ENCODE measurements around the gene SYCE1. TPM values are rescaled to one million over a fixed set of nuclear protein-coding genes. Genes with fewer than 3 reads are reported as not detected.
"Not testable (repeated sequence)": the region's sequence is repeated elsewhere in the genome, so short reads cannot be mapped to it uniquely, and the experiment has no call there.

Gene SYCE1
- total and polyA plus RNA-seq, 2 experiments from 2014 or later: 0.53 TPM; not detected in 1

DNA sequence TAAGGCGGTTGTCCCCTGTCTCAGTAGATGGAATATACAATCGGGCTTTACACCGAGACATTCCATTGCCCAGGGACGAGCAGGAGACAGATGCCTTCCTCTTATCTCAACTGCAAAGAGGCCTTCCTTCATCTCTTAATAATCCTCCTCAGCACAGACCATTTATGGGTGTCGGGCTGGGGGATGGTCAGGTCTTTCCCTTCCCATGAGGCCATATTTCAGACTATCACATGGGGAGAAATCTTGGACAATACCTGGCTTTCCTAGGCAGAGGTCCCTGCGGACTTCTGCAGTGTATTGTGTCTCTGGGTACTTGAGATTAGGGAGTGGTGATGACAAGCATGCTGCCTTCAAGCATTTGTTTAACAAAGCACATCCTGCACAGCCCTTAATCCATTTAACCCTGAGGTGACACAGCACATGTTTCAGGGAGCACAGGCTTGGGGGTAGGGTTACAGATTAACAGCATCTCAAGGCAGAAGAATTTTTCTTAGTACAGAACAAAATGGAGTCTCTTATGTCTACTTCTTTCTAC lies 23.9 kb downstream of the SYCE1 start:
- not testable (repeated sequence) for H4K20me1 ChIP-seq (replicated peaks; ENCODE audit: insufficient read depth)
- peaks cover 51% of the 10 kb centered on the region for H3K9me3 Mint-ChIP-seq
- peaks cover 16% of the 10 kb centered on the region for H3K4me1 Mint-ChIP-seq

GRCh38 chr10:133537546-133538545 lies 27.5 kb downstream of the SYCE1 start:
- Histone ChIP-seq H3K4me1 (ENCODE audit: insufficient read depth) (peaks cover 9% of the 10 kb centered on the region), H3K36me3 (ENCODE audit: insufficient read depth) (no peaks in the 10 kb centered on the region), H3K4me3 (no peak overlapping the region), H4K20me1 (replicated peaks; ENCODE audit: insufficient read depth) (no peaks in the 10 kb centered on the region), H3K27me3 (ENCODE audit: insufficient read depth) (no peaks in the 10 kb centered on the region), H3K4me2 (no peak overlapping the region), H3K27ac (ENCODE audit: low read depth) (no peak overlapping the region), H3K79me2 (replicated peaks; ENCODE audit: insufficient read depth) (no peaks in the 10 kb centered on the region), H3F3A (replicated peaks; ENCODE audit: low read depth) (no peaks in the 10 kb centered on the region), H2AFZ (no peak overlapping the region), H3K9me2 (ENCODE audit: insufficient read depth) (no peaks in the 10 kb centered on the region; the same call in 1 of the 2 replicates)
- no peak for DNase-seq (ENCODE audit: low spot score)
- no peak overlapping the region for H3K4me3 Mint-ChIP-seq
- H3K27me3 Mint-ChIP-seq (ENCODE audit: insufficient read depth, low read depth, poor library complexity): peaks cover 7% of the 10 kb centered on the region
- ATAC-seq: no peak
- H3K27ac Mint-ChIP-seq: no peak overlapping the region
- H3K36me3 Mint-ChIP-seq (ENCODE audit: low read depth): no peaks in the 10 kb centered on the region
- H3K4me1 Mint-ChIP-seq: peaks cover 13% of the 10 kb centered on the region
- no peak for TF ChIP-seq STAT1 (IDR thresholded peaks at IDR 0.05; ENCODE audit: unreplicated experiment)
- TF ChIP-seq ETS1 (IDR thresholded peaks at IDR 0.05): no peak
- TF ChIP-seq EZH2phosphoT487 (IDR thresholded peaks at IDR 0.05; ENCODE audit: unreplicated experiment): no peak
- TF ChIP-seq POLR2AphosphoS5 (IDR thresholded peaks at IDR 0.05; ENCODE audit: low read depth): no peak
- TF ChIP-seq, protein P1, sequence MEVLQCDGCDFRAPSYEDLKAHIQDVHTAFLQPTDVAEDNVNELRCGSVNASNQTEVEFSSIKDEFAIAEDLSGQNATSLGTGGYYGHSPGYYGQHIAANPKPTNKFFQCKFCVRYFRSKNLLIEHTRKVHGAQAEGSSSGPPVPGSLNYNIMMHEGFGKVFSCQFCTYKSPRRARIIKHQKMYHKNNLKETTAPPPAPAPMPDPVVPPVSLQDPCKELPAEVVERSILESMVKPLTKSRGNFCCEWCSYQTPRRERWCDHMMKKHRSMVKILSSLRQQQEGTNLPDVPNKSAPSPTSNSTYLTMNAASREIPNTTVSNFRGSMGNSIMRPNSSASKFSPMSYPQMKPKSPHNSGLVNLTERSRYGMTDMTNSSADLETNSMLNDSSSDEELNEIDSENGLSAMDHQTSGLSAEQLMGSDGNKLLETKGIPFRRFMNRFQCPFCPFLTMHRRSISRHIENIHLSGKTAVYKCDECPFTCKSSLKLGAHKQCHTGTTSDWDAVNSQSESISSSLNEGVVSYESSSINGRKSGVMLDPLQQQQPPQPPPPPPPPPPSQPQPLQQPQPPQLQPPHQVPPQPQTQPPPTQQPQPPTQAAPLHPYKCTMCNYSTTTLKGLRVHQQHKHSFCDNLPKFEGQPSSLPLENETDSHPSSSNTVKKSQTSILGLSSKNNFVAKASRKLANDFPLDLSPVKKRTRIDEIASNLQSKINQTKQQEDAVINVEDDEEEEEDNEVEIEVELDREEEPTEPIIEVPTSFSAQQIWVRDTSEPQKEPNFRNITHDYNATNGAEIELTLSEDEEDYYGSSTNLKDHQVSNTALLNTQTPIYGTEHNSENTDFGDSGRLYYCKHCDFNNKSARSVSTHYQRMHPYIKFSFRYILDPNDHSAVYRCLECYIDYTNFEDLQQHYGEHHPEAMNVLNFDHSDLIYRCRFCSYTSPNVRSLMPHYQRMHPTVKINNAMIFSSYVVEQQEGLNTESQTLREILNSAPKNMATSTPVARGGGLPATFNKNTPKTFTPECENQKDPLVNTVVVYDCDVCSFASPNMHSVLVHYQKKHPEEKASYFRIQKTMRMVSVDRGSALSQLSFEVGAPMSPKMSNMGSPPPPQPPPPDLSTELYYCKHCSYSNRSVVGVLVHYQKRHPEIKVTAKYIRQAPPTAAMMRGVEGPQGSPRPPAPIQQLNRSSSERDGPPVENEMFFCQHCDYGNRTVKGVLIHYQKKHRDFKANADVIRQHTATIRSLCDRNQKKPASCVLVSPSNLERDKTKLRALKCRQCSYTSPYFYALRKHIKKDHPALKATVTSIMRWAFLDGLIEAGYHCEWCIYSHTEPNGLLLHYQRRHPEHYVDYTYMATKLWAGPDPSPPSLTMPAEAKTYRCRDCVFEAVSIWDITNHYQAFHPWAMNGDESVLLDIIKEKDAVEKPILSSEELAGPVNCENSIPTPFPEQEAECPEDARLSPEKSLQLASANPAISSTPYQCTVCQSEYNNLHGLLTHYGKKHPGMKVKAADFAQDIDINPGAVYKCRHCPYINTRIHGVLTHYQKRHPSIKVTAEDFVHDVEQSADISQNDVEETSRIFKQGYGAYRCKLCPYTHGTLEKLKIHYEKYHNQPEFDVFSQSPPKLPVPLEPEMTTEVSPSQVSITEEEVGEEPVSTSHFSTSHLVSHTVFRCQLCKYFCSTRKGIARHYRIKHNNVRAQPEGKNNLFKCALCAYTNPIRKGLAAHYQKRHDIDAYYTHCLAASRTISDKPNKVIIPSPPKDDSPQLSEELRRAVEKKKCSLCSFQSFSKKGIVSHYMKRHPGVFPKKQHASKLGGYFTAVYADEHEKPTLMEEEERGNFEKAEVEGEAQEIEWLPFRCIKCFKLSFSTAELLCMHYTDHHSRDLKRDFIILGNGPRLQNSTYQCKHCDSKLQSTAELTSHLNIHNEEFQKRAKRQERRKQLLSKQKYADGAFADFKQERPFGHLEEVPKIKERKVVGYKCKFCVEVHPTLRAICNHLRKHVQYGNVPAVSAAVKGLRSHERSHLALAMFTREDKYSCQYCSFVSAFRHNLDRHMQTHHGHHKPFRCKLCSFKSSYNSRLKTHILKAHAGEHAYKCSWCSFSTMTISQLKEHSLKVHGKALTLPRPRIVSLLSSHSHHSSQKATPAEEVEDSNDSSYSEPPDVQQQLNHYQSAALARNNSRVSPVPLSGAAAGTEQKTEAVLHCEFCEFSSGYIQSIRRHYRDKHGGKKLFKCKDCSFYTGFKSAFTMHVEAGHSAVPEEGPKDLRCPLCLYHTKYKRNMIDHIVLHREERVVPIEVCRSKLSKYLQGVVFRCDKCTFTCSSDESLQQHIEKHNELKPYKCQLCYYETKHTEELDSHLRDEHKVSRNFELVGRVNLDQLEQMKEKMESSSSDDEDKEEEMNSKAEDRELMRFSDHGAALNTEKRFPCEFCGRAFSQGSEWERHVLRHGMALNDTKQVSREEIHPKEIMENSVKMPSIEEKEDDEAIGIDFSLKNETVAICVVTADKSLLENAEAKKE (CRISPR knock-in tag; IDR thresholded peaks at IDR 0.05): no peak
- TF ChIP-seq, protein P2, sequence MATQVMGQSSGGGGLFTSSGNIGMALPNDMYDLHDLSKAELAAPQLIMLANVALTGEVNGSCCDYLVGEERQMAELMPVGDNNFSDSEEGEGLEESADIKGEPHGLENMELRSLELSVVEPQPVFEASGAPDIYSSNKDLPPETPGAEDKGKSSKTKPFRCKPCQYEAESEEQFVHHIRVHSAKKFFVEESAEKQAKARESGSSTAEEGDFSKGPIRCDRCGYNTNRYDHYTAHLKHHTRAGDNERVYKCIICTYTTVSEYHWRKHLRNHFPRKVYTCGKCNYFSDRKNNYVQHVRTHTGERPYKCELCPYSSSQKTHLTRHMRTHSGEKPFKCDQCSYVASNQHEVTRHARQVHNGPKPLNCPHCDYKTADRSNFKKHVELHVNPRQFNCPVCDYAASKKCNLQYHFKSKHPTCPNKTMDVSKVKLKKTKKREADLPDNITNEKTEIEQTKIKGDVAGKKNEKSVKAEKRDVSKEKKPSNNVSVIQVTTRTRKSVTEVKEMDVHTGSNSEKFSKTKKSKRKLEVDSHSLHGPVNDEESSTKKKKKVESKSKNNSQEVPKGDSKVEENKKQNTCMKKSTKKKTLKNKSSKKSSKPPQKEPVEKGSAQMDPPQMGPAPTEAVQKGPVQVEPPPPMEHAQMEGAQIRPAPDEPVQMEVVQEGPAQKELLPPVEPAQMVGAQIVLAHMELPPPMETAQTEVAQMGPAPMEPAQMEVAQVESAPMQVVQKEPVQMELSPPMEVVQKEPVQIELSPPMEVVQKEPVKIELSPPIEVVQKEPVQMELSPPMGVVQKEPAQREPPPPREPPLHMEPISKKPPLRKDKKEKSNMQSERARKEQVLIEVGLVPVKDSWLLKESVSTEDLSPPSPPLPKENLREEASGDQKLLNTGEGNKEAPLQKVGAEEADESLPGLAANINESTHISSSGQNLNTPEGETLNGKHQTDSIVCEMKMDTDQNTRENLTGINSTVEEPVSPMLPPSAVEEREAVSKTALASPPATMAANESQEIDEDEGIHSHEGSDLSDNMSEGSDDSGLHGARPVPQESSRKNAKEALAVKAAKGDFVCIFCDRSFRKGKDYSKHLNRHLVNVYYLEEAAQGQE (IDR thresholded peaks at IDR 0.05; ENCODE audit: unreplicated experiment): no peak
- no peak for TF ChIP-seq NANOG (IDR thresholded peaks at IDR 0.05; ENCODE audit: borderline replicate concordance)
- TF ChIP-seq JUNB (IDR thresholded peaks at IDR 0.05; ENCODE audit: unreplicated experiment): no peak
- no peak for TF ChIP-seq CREB1 (CRISPR knock-in tag; IDR thresholded peaks at IDR 0.05; ENCODE audit: low read depth)
- peaks cover 41% of the 10 kb centered on the region for H3K9me3 Mint-ChIP-seq

More for the DNA sequence above, 23.9 kb downstream of the SYCE1 start:
- H3K4me1 ChIP-seq (ENCODE audit: insufficient read depth); H3K27me3 Mint-ChIP-seq (ENCODE audit: insufficient read depth, low read depth, poor library complexity); H3K27ac ChIP-seq (ENCODE audit: low read depth); ATAC-seq; H3K4me3 ChIP-seq; H3K27me3 ChIP-seq (ENCODE audit: insufficient read depth); H3K36me3 ChIP-seq (ENCODE audit: insufficient read depth); H3K9me2 ChIP-seq (ENCODE audit: insufficient read depth); H2AFZ ChIP-seq; H3K4me3 Mint-ChIP-seq; H3K79me2 ChIP-seq (replicated peaks; ENCODE audit: insufficient read depth); H3K27ac Mint-ChIP-seq; H3F3A ChIP-seq (replicated peaks; ENCODE audit: low read depth); H3K36me3 Mint-ChIP-seq (ENCODE audit: low read depth); DNase-seq (ENCODE audit: low spot score): not testable (repeated sequence)
- peak overlapping the region; percentile 23; the same call in 1 of the 2 replicates for H3K4me2 ChIP-seq

Measured in GM23338 (cell line).